ENCODE data around the gene SMYD5.
"Not testable (repeated sequence)": the region's sequence is repeated elsewhere in the genome, so short reads cannot be mapped to it uniquely, and the experiment has no call there.

SMYD5 gene

GRCh38 chr2:73259704-73260337, 45.8 kb downstream of the SMYD5 start:
- DNase-seq (ENCODE audit: low spot score), result no peak

GRCh38 chr2:73260338-73260984, 46.4 kb downstream of the SMYD5 start:
- peak; percentile 14 for DNase-seq (ENCODE audit: low spot score)

DNA sequence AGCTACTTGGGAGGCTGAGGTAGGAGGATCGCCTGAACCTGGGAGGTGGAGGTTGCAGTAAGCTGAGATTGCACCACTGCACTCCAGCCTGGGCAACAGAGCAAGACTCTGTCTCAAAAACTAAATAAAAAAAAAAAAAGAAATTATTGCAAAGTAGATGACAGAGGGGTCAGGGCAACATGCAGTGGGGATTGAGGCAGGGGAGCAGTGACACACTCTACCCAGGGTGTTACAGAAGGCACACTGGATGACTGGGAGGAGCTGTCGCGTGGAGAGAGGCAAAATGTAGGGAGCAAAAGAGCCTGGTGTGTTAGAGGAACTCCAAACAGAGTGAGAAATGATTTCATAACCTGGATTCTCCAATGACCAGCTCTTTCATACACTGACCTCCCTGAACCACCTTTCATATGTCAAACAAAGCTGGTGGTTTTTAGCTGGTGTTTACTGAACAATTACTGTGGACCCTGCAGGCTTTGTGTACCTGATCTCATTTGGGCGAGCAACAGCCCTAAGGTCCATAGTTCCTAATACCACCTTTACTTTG, 48.1 kb downstream of the SMYD5 start:
- no peak for DNase-seq (ENCODE audit: low spot score)

DNA sequence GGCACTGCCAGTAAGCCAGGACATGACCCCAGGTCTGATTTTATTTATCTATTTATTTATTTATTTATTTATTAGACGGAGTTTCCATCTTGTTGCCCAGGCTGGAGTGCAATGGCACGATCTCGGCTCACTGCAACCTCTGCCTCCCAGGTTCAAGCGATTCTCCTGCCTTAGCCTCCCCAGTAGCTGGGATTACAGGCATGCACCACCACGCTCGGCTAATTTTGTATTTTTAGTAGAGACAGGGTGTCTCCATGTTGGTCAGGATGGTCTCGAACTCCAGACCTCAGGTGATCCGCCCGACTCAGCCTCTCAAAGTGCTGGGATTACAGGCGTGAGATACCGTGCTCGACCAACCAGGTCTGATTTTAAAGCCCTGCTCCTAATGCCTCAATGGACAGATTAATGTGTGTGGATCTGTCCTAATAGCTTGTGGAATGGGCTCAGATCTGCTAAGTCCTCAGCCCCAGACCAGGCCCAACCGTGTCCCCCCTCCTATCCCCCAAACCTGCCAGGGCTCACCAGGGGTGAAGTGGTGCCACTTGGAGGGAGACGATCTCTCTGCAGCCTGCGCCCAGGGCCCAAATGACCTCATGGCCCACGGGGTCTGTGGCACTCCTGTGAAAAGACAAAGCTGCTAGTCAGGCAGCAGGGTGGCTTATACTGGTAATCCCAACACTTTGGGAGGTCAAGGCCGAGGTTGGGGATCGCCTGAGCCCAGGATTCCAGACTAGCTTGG, 48.8 kb downstream of the SMYD5 start:
- not testable (repeated sequence) for DNase-seq (ENCODE audit: low spot score)

DNA sequence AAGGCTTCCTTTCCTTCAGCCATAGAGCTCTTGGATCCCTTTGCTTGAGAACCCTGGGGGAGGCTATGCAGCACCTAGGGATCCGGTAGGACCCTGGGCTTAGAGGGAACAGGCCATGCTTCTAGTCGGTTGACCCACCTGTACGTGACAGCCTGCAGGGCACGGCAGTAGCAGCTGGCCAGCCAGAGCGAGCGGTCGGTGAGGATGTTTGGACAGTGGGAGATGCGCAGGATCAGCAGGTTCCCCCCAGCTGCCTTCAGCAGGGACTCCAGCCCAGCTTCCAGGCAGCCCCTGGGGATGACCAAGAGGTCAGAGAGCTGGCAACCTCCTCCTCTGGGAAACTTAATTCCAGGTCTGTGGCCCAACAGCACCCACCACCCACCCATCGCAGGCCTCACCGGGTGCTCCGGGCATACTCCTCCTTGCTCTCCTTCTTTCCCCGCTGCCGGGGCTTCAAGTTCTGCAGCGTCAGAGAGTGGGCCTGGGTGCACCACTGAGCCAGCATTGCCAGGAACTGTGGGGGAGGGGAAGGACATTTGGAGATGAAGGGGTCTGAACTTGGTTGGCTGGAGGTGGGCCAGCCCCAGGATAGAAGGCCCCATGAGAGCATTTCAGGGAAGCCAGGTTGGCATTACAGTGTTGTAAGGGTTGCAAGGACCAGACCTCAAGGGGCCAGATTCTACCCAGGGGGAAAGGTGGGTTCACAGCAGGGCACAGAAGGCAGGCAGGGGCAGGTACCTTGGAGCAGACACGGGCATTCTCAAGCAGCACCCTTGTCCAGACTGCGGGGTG, 49.7 kb downstream of the SMYD5 start:
- no peak for DNase-seq (ENCODE audit: low spot score)

DNA sequence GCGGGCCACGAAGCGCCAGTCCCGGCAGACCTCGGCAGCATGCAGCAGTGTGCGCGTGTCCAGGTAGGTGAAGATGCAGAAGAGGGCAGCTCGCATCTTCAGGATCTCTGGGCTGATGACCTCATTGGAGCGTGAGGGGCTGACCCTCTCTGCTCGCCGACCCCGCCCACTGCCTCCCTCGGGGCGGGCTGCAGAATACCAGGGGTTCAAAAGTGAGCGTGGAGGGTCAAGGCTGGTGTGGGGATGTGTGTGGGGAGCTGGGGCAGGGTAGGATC, 50.2 kb downstream of the SMYD5 start:
- no peak for DNase-seq (ENCODE audit: low spot score)

GRCh38 chr2:73264783-73265182, 50.7 kb downstream of the SMYD5 start:
- DNase-seq (ENCODE audit: low spot score), result no peak

DNA sequence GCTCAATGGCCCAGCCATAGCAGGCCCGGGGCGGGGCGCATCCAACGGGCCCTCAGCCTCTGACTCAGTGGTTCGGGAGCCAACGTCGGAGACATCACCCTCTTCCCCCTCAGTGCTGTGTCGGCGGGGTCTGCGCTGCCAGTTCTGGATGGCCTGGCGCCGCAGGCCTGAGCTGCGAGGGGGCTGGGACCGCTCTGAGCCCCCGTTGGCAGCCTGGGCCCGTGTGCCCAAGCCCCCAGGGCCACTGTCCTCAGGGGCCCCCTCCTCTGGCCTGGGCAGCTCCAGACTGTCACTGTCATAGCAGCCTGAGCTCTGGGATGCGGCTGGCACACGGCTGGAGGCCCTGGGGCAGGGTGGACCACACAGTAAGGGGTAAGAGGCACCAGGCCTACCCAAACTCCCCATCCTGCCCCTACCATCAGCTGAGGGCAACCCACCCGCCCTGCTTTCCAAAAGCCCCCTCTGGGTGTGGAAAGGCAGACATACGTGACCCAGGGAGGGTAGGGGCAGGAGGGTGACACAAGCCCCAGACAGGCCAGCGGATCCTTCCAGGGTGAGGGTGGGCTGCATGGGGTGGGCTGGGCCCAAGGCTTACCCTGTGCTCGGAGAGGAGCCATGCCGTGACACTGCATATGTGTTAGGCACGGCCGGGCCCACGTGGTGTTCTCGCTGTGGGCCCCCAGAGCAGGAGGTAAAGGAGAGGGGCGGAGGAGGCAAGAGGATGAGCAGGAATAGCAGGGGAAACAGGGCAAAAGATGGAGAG, 51.4 kb downstream of the SMYD5 start:
- DNase-seq (ENCODE audit: low spot score), result no peak

- no peak for DNase-seq (ENCODE audit: low spot score)
Measured at GRCh38 chr2:73266061-73266901, 52.2 kb downstream of the SMYD5 start.

GRCh38 chr2:73267008-73267407, 53.0 kb downstream of the SMYD5 start:
- no peak for DNase-seq (ENCODE audit: low spot score)

DNA sequence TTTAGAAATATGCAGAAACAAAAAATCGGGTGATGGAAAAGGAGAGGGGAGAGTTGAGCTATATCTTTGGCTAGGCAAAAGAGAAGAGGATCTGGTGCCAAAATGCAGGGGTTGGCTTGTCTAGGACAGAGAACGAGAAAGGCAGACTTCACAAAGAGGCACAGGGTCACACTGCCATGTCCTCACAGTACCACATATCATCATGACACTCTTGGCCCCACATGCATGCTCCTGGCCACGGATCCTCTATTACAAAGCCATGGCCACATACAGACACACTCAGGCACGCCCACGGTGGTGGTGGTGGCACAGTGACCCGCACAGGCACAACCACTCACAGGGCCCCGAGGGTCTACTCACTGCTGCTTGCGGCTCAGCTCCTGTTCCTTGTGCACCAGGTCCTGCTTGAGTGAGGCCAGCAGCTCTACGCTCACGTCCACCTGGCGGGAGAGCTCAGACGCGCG, 54.4 kb downstream of the SMYD5 start:
- no peak for DNase-seq (ENCODE audit: low spot score)

GRCh38 chr2:73268830-73269685, 55.0 kb downstream of the SMYD5 start:
- DNase-seq (ENCODE audit: low spot score), result no peak

GRCh38 chr2:73269686-73270465, 55.8 kb downstream of the SMYD5 start:
- no peak for DNase-seq (ENCODE audit: low spot score)

DNA sequence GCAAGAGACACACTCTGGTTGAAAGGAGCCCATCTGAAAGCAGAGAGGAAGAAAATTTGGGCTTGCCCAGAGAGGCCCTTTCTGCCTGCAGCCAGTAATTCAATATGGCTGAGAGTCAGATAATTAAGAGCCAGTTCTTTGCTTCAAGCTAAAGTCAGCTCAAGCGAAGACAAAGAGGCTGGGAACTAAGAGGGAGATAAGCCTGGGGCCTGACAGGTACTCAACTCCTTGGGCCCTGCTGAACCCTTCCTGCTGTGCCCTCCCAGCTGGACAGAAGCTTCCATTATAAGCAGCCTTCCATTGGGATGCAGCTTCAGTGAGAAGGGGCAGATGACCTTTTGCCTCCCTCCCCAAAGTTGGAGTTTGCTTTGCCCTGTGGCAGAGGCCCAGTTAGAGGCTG, 58.2 kb downstream of the SMYD5 start:
- no peak for DNase-seq (ENCODE audit: low spot score)
